ENCODE measurements around the gene ATP9B. TPM values are rescaled to one million over a fixed set of nuclear protein-coding genes. Genes with fewer than 3 reads are reported as not detected.

ATP9B gene
- total RNA-seq, 1 experiment from 2014 or later = 17.8 TPM

DNA sequence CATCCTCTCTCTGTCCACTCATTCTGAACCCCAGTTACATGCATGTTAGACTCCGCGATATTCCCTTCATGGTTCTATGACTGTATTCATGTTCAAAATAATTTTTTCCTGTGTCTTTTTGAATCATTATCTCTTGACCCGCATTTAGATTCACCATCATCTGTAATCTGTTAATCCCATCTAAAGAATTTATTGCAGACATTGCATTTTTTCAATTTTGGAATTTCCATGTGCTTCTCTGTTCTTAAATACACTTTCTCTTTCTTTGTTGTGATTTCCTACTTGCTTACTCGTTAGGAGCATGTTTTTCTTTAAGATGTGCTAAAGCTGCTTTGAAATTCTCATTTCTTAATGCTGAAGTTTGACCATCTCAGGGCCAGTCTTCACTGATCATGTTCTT lies 122.2 kb downstream of the ATP9B start:
- intact Hi-C loops (cut with micrococcal nuclease) = no loop called here
- H3K4me1 ChIP-seq (ENCODE audit: control insufficient read depth in 1 of 2, insufficient read depth in 2 of 2, low read length in 2 of 2) = no peaks in the 10 kb centered on the region
- TF ChIP-seq YY1 (IDR thresholded peaks at IDR 0.05; ENCODE audit: extremely low read depth, insufficient replicate concordance, low read depth, low read length) (no peak), TCF7L2 (IDR thresholded peaks at IDR 0.05; ENCODE audit: borderline replicate concordance, extremely low read depth, insufficient read depth, insufficient read length) (no peak), EZH2 (IDR thresholded peaks at IDR 0.05) (no peak), SRF (IDR thresholded peaks at IDR 0.05; ENCODE audit: low read depth) (no peak), SP1 (IDR thresholded peaks at IDR 0.05; ENCODE audit: low read depth) (no peak), ELF1 (IDR thresholded peaks at IDR 0.05; ENCODE audit: borderline replicate concordance, low read depth) (no peak), CBX3 (IDR thresholded peaks at IDR 0.05; ENCODE audit: low read depth) (no peak), ZBTB33 (IDR thresholded peaks at IDR 0.05; ENCODE audit: extremely low read depth, insufficient replicate concordance, low read length) (no peak), SIN3A (IDR thresholded peaks at IDR 0.05; ENCODE audit: low read depth) (no peak), POLR2A (IDR thresholded peaks at IDR 0.05; ENCODE audit: borderline replicate concordance, extremely low read depth, insufficient read depth, insufficient read length) (no peak), EZH2phosphoT487 (IDR thresholded peaks at IDR 0.05; ENCODE audit: borderline replicate concordance) (no peak), ZNF274 (IDR thresholded peaks at IDR 0.05; ENCODE audit: low read depth, low read length) (no peak), ATF3 (IDR thresholded peaks at IDR 0.05) (no peak), JUND (IDR thresholded peaks at IDR 0.05) (no peak), POLR2AphosphoS5 (IDR thresholded peaks at IDR 0.05; ENCODE audit: low read depth, low read length) (no peak), EGR1 (IDR thresholded peaks at IDR 0.05; ENCODE audit: low read depth) (no peak)
- TF ChIP-seq, protein P1, sequence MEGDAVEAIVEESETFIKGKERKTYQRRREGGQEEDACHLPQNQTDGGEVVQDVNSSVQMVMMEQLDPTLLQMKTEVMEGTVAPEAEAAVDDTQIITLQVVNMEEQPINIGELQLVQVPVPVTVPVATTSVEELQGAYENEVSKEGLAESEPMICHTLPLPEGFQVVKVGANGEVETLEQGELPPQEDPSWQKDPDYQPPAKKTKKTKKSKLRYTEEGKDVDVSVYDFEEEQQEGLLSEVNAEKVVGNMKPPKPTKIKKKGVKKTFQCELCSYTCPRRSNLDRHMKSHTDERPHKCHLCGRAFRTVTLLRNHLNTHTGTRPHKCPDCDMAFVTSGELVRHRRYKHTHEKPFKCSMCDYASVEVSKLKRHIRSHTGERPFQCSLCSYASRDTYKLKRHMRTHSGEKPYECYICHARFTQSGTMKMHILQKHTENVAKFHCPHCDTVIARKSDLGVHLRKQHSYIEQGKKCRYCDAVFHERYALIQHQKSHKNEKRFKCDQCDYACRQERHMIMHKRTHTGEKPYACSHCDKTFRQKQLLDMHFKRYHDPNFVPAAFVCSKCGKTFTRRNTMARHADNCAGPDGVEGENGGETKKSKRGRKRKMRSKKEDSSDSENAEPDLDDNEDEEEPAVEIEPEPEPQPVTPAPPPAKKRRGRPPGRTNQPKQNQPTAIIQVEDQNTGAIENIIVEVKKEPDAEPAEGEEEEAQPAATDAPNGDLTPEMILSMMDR (IDR thresholded peaks at IDR 0.05 in 2 of 3, conservative IDR thresholded peaks at IDR 0.05 in 1 of 3; ENCODE audit: borderline replicate concordance in 1 of 3, insufficient read depth in 1 of 3, low read depth in 2 of 3, low read length in 2 of 3) = no peak
- no peaks in the 10 kb centered on the region for H3K79me2 ChIP-seq (ENCODE audit: insufficient read depth, low read length)
- H3K9me2 ChIP-seq (ENCODE audit: insufficient read depth) = no peaks in the 10 kb centered on the region
- DNase-seq (ENCODE audit: low read depth, low spot score) (no peak), ATAC-seq (no peak)
- RAD21 ChIA-PET (ENCODE audit: low non-redundant PET in 1 of 2, low total read pairs in 2 of 2, uncharacterized antibody in 2 of 2, unreplicated experiment in 2 of 2) = no interaction called here
- H2AFZ ChIP-seq (ENCODE audit: low read depth, low read length, poor library complexity, severe bottlenecking) = no peak overlapping the region
- H3K4me3 ChIP-seq (replicated peaks in 1 of 2; ENCODE audit: low read depth in 1 of 2, low read length in 2 of 2) = no peak overlapping the region
- H3K9me3 ChIP-seq (ENCODE audit: control insufficient read depth in 1 of 2, insufficient read depth in 1 of 2, low read depth in 1 of 2, low read length in 2 of 2) = no peaks in the 10 kb centered on the region
- CTCF ChIA-PET = no interaction called here
- H4K20me1 ChIP-seq (ENCODE audit: insufficient read depth) = no peaks in the 10 kb centered on the region
- no peaks in the 10 kb centered on the region for H3K36me3 ChIP-seq (ENCODE audit: control insufficient read depth in 1 of 2, insufficient read depth in 2 of 2, low read length in 2 of 2)
- H3K4me2 ChIP-seq (ENCODE audit: low read length) = no peak overlapping the region
- no peaks in the 10 kb centered on the region for H3K27me3 ChIP-seq (ENCODE audit: insufficient read depth, low read length)
- no TSS peak for BruUV-seq (replicated peaks)
- no peak overlapping the region for H3K9ac ChIP-seq (ENCODE audit: low read length)
- POLR2A ChIA-PET = no interaction called here
- no peak overlapping the region for H3K27ac ChIP-seq (ENCODE audit: low read depth, low read length)

Measured in HCT116 (cell line).